Endothelial cell of umbilical vein (primary cell): ENCODE data around the gene TRIM65. TPM values are rescaled to one million over a fixed set of nuclear protein-coding genes. Genes with fewer than 3 reads are reported as not detected.
"Not testable (repeated sequence)": the region's sequence is repeated elsewhere in the genome, so short reads cannot be mapped to it uniquely, and the experiment has no call there.

Experiments used
- BruUV-seq: library from RNA; stranded (reverse); fragments of 400-500 nt; replicated peaks from 2 replicates; lab custom pipeline; 2021; lab: Mats Ljungman, UMichigan
- CTCF ChIA-PET: fragments of 300-600, 350-600 bp; sonication (Branson Sonifier 250); formaldehyde crosslinking; loops from one replicate; lab custom pipeline; 2021; ENCODE audit warnings: antibody characterized with exemption, inconsistent platforms; lab: Charles Lee
- POLR2A ChIA-PET: fragments of 300-600, 350-600 bp; sonication (Branson Sonifier 250); formaldehyde crosslinking; loops from one replicate; lab custom pipeline; 2021; ENCODE audit warnings: antibody characterized with exemption, inconsistent platforms; lab: Charles Lee
- DNase-seq: peaks from one replicate; pipeline ENCODE4 v3.0.0-alpha.2; 2011; ENCODE audit warnings: low read depth, low spot score
- FAIRE-seq: peaks from 2 replicates; lab custom pipeline; 2011; peaks lifted over from hg19 to GRCh38; lab: Jason Lieb, UNC
- H2AFZ ChIP-seq: 2 replicates; pipeline ENCODE4 v1.6.0; 2012; ENCODE audit warnings: low read depth, low read length, control low read depth, inconsistent platforms
- H3K27ac ChIP-seq: 2 replicates; pipeline ENCODE4 v1.5.1; 2011; ENCODE audit warnings: low read depth, mild to moderate bottlenecking, control low read depth, low read length, moderate library complexity; ENCODE audit not compliant: insufficient read depth
- H3K27me3 ChIP-seq, 2 experiments: 2 replicates each; pipeline versions ENCODE4 v1.6.0 to v1.6.1; 2011; ENCODE audit warnings: low read length in 2 of 2, mixed read lengths in 1 of 2; ENCODE audit not compliant: control insufficient read depth in 2 of 2, insufficient read depth in 2 of 2
- H3K36me3 ChIP-seq, 2 experiments: 2 replicates in 1 of 2; 3 replicates in 1 of 2; pipeline ENCODE4 v1.5.1; 2011; ENCODE audit warnings: low read length in 2 of 2, mild to moderate bottlenecking in 1 of 2, moderate library complexity in 1 of 2; ENCODE audit not compliant: control insufficient read depth in 2 of 2, insufficient read depth in 2 of 2; ENCODE audit errors: extremely low read depth in 1 of 2
- H3K4me1 ChIP-seq: 3 replicates; pipeline ENCODE4 v1.5.1; 2011; ENCODE audit warnings: mild to moderate bottlenecking, low read length; ENCODE audit not compliant: control insufficient read depth, insufficient read depth; ENCODE audit errors: extremely low read depth
- H3K4me2 ChIP-seq: 2 replicates; pipeline ENCODE4 v1.6.1; 2011; ENCODE audit warnings: low read length, control low read depth, mixed read lengths; ENCODE audit not compliant: insufficient read depth
- H3K4me3 ChIP-seq, 3 experiments: fragments of 200-600 bp in 1 of 3; sonication (generic), shearing (Covaris generic) in 1 of 3; replicated peaks in 1 of 3; 2 replicates each; pipeline ENCODE4 v1.5.1; 2011 to 2016; ENCODE audit warnings: control low read depth in 3 of 3, low read length in 3 of 3, mild to moderate bottlenecking in 2 of 3, inconsistent platforms in 1 of 3, low read depth in 1 of 3, moderate library complexity in 1 of 3; ENCODE audit not compliant: insufficient read depth in 1 of 3
- H3K79me2 ChIP-seq: 2 replicates; pipeline ENCODE4 v1.6.0; 2012; ENCODE audit warnings: low read length, inconsistent platforms; ENCODE audit not compliant: control insufficient read depth, insufficient read depth
- H3K9ac ChIP-seq: replicated peaks from 2 replicates; pipeline ENCODE3; 2011; ENCODE audit warnings: low read length, control low read depth; ENCODE audit not compliant: insufficient read depth; ENCODE audit errors: extremely low read depth
- H3K9me1 ChIP-seq: replicated peaks from 3 replicates; pipeline ENCODE4 v1.6.0; 2011; ENCODE audit warnings: mild to moderate bottlenecking, low read length; ENCODE audit not compliant: control insufficient read depth, insufficient read depth; ENCODE audit errors: extremely low read depth
- H3K9me3 ChIP-seq: replicated peaks from 2 replicates; pipeline ENCODE4 v1.5.1; 2012; ENCODE audit warnings: low read length, inconsistent platforms; ENCODE audit not compliant: control insufficient read depth, insufficient read depth
- H4K20me1 ChIP-seq: replicated peaks from 2 replicates; pipeline ENCODE3; 2011; ENCODE audit warnings: mild to moderate bottlenecking, low read length; ENCODE audit not compliant: control insufficient read depth, insufficient read depth; ENCODE audit errors: extremely low read depth
- CTCF ChIP-seq, 2 donors: IDR thresholded peaks; 1 replicate in 1 of 2; 2 replicates in 1 of 2; pipeline ENCODE4 v1.5.1; 2011; ENCODE audit warnings: low read length in 2 of 2, mild to moderate bottlenecking in 2 of 2, moderate library complexity in 2 of 2, control low read depth in 1 of 2, inconsistent platforms in 1 of 2, low read depth in 1 of 2; ENCODE audit not compliant: insufficient read depth in 1 of 2; ENCODE audit errors: extremely low read depth in 1 of 2
- EZH2 ChIP-seq: IDR thresholded peaks from 2 replicates; pipeline ENCODE4 v1.6.1; 2012; ENCODE audit warnings: borderline replicate concordance, low read depth, mild to moderate bottlenecking, moderate library complexity, low read length, inconsistent platforms; ENCODE audit not compliant: severe bottlenecking
- FOS ChIP-seq: IDR thresholded peaks from 2 replicates; pipeline ENCODE4 v1.6.1; 2011; ENCODE audit warnings: mild to moderate bottlenecking, low read length, moderate library complexity, borderline replicate concordance; ENCODE audit not compliant: insufficient read depth
- GATA2 ChIP-seq: IDR thresholded peaks from 2 replicates; pipeline ENCODE4 v1.7.0; 2011; ENCODE audit warnings: low read depth, mild to moderate bottlenecking, moderate library complexity, mixed read lengths, low read length; ENCODE audit not compliant: insufficient read length, insufficient read depth
- JUN ChIP-seq: IDR thresholded peaks from 2 replicates; pipeline ENCODE4 v1.6.1; 2011; ENCODE audit warnings: borderline replicate concordance, low read depth; ENCODE audit not compliant: insufficient read length, insufficient read depth
- MYC ChIP-seq: IDR thresholded peaks from one replicate; pipeline ENCODE4 v1.6.1; 2011; ENCODE audit warnings: mild to moderate bottlenecking, low read depth, low read length
- POLR2A ChIP-seq: IDR thresholded peaks from 2 replicates; pipeline ENCODE4 v1.6.1; 2012; ENCODE audit warnings: low read depth, mild to moderate bottlenecking, control low read depth, low read length
- POLR2AphosphoS5 ChIP-seq: IDR thresholded peaks from 2 replicates; pipeline ENCODE4 v1.6.1; 2012; ENCODE audit warnings: low read depth, mild to moderate bottlenecking, control low read depth, low read length, moderate library complexity; ENCODE audit not compliant: insufficient read depth
- dilution Hi-C: fragments of 300-500 bp; cut with MboI; formaldehyde crosslinking; loops from one replicate; pipeline ENCODE4 v1.15.0; 2019; ENCODE audit warnings: low sequenced_read_pairs; ENCODE audit not compliant: extremely low pct_ligation_motif_present
- intact Hi-C: fragments of 100-400 bp; cut with micrococcal nuclease; formaldehyde crosslinking; loops from one replicate; pipeline ENCODE4 v1.10.0; 2022
- polyA plus RNA-seq, 4 experiments: library from polyadenylated mRNA; depleted of rRNA in 3 of 4; stranded (reverse) in 3 of 4; unstranded in 1 of 4; fragments of >200 nt; gene quantifications; 2 replicates each; pipeline versions ENCODE4 v1.2.1 to v1.2.3, GENCODE V29; 2011 to 2012; ENCODE audit warnings: missing spikeins in 1 of 4
- total RNA-seq: library from RNA; stranded (reverse); gene quantifications from 2 replicates; pipeline ENCODE4 v1.2.3, GENCODE V29; 2021
- TF ChIP-seq, protein P1 (sequence below): IDR thresholded peaks from 2 replicates; pipeline ENCODE4 v1.6.1; 2011; ENCODE audit not compliant: insufficient read depth, insufficient read length

The TRIM65 gene
- total and polyA plus RNA-seq, 2 donors (not counting 3 experiments of a cell fraction or from before 2014, with no cell fraction given) = 19.3 to 33.5 TPM

GRCh38 chr17:75864887-75865286, 31.9 kb downstream of the TRIM65 start:
- H3K4me2 ChIP-seq, H3K9me1 ChIP-seq, H4K20me1 ChIP-seq, H3K9ac ChIP-seq, H3K79me2 ChIP-seq, dilution Hi-C loops, H2AFZ ChIP-seq, FAIRE-seq, H3K27me3 ChIP-seq, H3K27ac ChIP-seq, H3K4me3 ChIP-seq, H3K4me1 ChIP-seq, H3K9me3 ChIP-seq, intact Hi-C loops, POLR2A ChIA-PET, DNase-seq, BruUV-seq, H3K36me3 ChIP-seq: not testable (repeated sequence)
- CTCF ChIA-PET = interaction anchor here (0.7 to 0.8 kb wide), 2 partner anchors 10 to 518 kb away, joined by 3 to 4 read pairs; partner anchors contain the start of gene WBP2

DNA sequence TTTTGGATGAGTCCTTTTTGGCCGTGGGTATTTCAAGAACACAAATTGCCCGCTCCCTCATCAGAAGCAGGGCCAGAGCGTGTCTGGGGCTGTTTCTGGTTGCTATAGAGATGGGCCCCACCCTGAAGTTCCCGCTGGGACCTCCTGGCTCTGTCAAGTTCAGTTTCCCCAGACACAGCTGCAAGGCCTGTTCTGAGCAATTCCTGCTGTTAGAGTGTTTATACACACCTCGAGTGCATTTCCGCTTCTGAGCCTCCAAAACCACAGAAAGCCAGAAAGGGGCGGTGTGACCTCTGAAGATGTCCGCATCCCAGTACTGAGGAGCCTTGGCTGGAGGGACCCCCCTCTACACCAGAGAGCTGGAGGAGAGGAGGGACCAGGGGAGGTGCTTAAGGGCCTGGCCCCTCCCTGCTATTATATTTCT, 32.3 kb downstream of the TRIM65 start:
- H3K9me3 ChIP-seq = no peaks in the 10 kb centered on the region
- dilution Hi-C loops (no loop called here), intact Hi-C loops (no loop called here)
- H3K4me3 ChIP-seq = no peak overlapping the region
- H3K27me3 ChIP-seq = no peaks in the 10 kb centered on the region
- H3K4me1 ChIP-seq = peaks cover under 1% of the 10 kb centered on the region
- CTCF ChIA-PET = interaction anchor here (0.7 to 0.8 kb wide), 2 partner anchors 9 to 518 kb away, joined by 3 to 4 read pairs; partner anchors contain the start of gene WBP2
- DNase-seq (no peak), FAIRE-seq (no peak)
- no peak for TF ChIP-seq EZH2
- TF ChIP-seq, protein P1, sequence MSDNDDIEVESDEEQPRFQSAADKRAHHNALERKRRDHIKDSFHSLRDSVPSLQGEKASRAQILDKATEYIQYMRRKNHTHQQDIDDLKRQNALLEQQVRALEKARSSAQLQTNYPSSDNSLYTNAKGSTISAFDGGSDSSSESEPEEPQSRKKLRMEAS = no peak
- TF ChIP-seq POLR2AphosphoS5 = no peak
- no peak for TF ChIP-seq MYC
- TF ChIP-seq GATA2 = no peak
- no peak for TF ChIP-seq FOS
- no peak for TF ChIP-seq CTCF (IDR thresholded peaks at IDR 0.05; ENCODE audit: extremely low read depth in 1 of 2, insufficient read depth in 1 of 2, low read depth in 1 of 2, low read length in 2 of 2)
- no peak for TF ChIP-seq POLR2A
- no peak for TF ChIP-seq JUN
- BruUV-seq = no TSS peak
- H3K27ac ChIP-seq = no peak overlapping the region
- no peak overlapping the region for H2AFZ ChIP-seq
- POLR2A ChIA-PET = interaction anchor here (1.0 kb wide), 1 partner anchor 13 kb away, joined by 3 read pairs; no protein-coding TSS in a partner anchor
- no peak overlapping the region for H3K4me2 ChIP-seq
- H3K79me2 ChIP-seq = no peaks in the 10 kb centered on the region
- H3K9me1 ChIP-seq = no peaks in the 10 kb centered on the region
- H3K36me3 ChIP-seq = no peaks in the 10 kb centered on the region
- H3K9ac ChIP-seq = no peak overlapping the region
- H4K20me1 ChIP-seq = no peaks in the 10 kb centered on the region
